Osteocyte (in vitro differentiated cells): ENCODE data around the gene LTC4S. TPM values are rescaled to one million over a fixed set of nuclear protein-coding genes. Genes with fewer than 3 reads are reported as not detected.

Source experiments
- DNase-seq: peaks from one replicate; pipeline ENCODE4 v3.0.0; 2021; ENCODE audit warnings: mixed read lengths; ENCODE audit not compliant: unreplicated experiment; ENCODE audit errors: extremely low spot score
- H3K27ac Mint-ChIP-seq: one replicate; pipeline ENCODE4 v1.8.0; 2021; ENCODE audit warnings: mild to moderate bottlenecking, mixed read lengths; ENCODE audit not compliant: unreplicated experiment
- H3K27me3 Mint-ChIP-seq: one replicate; pipeline ENCODE4 v1.8.0; 2021; ENCODE audit warnings: mixed read lengths; ENCODE audit not compliant: unreplicated experiment
- H3K36me3 Mint-ChIP-seq: one replicate; pipeline ENCODE4 v1.8.0; 2021; ENCODE audit warnings: mixed read lengths; ENCODE audit not compliant: unreplicated experiment
- H3K4me1 Mint-ChIP-seq: one replicate; pipeline ENCODE4 v1.8.0; 2021; ENCODE audit warnings: mixed read lengths; ENCODE audit not compliant: unreplicated experiment
- H3K4me3 Mint-ChIP-seq: one replicate; pipeline ENCODE4 v1.8.0; 2021; ENCODE audit warnings: mild to moderate bottlenecking, moderate library complexity, mixed read lengths; ENCODE audit not compliant: unreplicated experiment
- H3K9me3 Mint-ChIP-seq: one replicate; pipeline ENCODE4 v1.8.0; 2021; ENCODE audit warnings: mixed read lengths; ENCODE audit not compliant: unreplicated experiment
- total RNA-seq: library from RNA; stranded (reverse); gene quantifications from 2 replicates; pipeline ENCODE4 v1.2.1, GENCODE V29; 2021
- TF ChIP-seq, protein P1 (sequence below): fragments of 200-600 bp; sonication (generic); IDR thresholded peaks from 2 replicates; pipeline ENCODE4 v1.5.0; 2021; ENCODE audit warnings: antibody characterized with exemption, mild to moderate bottlenecking, moderate library complexity

LTC4S gene
- total RNA-seq, 1 donor from 2014 or later = 2.4 TPM

DNA sequence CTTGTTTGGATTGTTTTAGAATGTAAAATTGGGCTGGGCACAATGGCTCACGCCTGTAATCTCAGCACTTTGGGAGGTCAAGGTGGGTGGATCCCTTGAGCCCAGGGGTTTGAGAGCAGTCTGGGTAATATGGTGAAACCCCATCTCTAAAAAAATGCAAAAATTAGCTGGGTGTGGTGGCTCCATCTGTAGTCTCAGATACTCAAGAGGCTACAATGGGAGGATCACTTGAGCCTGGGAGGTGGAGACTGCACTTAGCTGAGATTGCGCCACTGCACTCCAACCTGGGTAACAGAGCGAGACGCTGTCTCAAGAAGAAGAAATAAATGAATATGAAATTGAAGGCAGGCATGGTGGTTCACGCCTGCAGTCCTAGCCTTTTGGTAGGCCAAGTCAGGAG, 39.8 kb upstream of the LTC4S start:
- Mint-ChIP-seq H3K27me3 (no peaks in the 10 kb centered on the region), H3K27ac (no peak overlapping the region), H3K4me3 (no peak overlapping the region), H3K4me1 (peaks cover 18% of the 10 kb centered on the region), H3K9me3 (no peaks in the 10 kb centered on the region), H3K36me3 (peaks cover 2% of the 10 kb centered on the region)
- TF ChIP-seq, protein P1, sequence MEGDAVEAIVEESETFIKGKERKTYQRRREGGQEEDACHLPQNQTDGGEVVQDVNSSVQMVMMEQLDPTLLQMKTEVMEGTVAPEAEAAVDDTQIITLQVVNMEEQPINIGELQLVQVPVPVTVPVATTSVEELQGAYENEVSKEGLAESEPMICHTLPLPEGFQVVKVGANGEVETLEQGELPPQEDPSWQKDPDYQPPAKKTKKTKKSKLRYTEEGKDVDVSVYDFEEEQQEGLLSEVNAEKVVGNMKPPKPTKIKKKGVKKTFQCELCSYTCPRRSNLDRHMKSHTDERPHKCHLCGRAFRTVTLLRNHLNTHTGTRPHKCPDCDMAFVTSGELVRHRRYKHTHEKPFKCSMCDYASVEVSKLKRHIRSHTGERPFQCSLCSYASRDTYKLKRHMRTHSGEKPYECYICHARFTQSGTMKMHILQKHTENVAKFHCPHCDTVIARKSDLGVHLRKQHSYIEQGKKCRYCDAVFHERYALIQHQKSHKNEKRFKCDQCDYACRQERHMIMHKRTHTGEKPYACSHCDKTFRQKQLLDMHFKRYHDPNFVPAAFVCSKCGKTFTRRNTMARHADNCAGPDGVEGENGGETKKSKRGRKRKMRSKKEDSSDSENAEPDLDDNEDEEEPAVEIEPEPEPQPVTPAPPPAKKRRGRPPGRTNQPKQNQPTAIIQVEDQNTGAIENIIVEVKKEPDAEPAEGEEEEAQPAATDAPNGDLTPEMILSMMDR = no peak
- no peak for DNase-seq

DNA sequence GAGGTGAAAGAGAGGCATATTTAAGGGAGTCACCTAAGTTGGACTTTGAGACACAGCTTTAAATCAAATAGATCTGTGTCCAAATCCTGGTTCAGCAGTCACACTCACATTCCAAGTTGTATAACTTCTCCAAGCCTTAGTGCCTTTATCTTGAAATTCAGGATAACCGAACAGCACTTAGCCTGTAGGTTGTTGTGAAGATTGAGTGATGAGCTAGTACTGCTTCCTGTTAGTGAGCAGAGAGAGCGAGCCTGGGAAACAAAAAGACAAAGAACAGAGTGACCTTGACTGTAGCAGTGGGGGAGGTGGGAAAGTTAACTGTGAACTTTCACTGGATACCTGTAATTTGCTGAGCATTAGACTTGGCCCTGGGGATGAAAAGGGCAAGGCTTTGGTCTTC, 38.8 kb upstream of the LTC4S start:
- no peak for DNase-seq
- Mint-ChIP-seq H3K27ac (no peak overlapping the region), H3K27me3 (no peaks in the 10 kb centered on the region), H3K36me3 (peaks cover 2% of the 10 kb centered on the region), H3K4me1 (peaks cover 28% of the 10 kb centered on the region), H3K4me3 (no peak overlapping the region), H3K9me3 (no peaks in the 10 kb centered on the region)
- TF ChIP-seq, protein P1 = no peak

DNA sequence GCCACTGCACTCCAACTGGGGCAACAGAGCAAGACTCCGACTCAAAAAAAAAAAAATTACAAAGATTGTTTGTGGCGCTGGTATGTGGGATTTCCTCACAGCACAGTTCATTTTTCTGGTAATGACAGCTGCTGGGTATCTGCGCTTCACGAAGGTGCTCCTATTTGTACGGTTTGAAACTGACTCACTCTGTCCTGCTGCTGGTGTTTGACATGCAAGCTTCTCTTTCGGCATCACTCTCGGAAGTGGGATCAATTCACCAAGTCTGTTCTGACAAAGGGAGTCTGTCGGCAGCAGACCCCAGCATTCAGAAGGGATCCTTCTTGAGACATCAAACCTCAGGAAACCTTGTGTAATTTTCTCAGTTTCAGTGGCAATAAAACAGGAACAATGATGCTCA, 34.8 kb upstream of the LTC4S start:
- TF ChIP-seq, protein P1 = no peak
- H3K27ac Mint-ChIP-seq = no peak overlapping the region
- H3K36me3 Mint-ChIP-seq = no peaks in the 10 kb centered on the region
- peaks cover 57% of the 10 kb centered on the region for H3K4me1 Mint-ChIP-seq
- H3K9me3 Mint-ChIP-seq = no peaks in the 10 kb centered on the region
- H3K27me3 Mint-ChIP-seq = no peaks in the 10 kb centered on the region
- DNase-seq = no peak
- H3K4me3 Mint-ChIP-seq = no peak overlapping the region

DNA sequence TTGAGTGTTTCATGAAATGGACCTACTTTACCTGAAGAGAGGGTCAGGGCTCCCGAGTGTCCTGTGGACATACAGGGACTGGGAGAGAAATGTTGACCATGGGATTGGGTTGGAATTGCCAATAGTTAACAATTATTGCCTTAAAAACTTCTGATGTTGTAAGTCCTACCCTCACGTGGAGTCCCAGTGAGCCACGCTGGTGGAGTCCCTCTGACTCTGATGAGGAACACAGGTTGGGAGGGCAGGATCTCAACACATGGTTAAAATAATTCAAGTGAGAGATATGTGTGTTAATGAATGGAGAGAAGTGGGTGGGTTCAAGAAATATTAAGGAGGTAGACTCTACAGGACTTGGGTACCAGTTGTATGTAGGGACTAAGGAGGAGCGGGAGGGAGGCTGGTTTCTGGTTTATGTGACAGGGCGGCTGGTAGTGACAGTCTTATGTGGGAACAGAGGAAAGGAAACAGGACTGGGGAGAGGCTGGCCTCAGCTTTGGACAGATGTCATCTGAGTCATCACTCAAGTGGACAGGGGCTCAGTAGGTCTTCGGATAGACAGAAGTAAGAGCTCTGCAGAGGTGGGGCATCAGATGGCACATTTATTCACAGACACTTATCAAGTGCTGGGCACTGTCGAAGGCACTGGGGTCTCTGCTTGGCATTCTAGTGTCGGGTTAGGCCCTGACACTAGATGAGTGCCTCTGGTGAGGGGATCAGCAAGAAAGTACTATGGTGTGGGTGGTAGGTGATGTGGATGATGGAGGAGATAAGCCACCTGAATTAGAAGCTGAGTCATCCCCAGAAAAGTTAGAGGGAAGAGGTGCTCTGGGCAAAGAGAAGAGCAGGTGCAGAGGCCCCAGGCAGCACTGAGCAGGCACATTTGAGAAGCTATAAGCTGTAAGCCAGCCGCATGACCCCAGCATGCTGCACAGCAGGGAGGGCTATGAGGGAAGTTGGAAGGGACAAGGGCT, 33.9 kb upstream of the LTC4S start:
- H3K27ac Mint-ChIP-seq = peak overlapping the region; percentile 54
- H3K9me3 Mint-ChIP-seq = no peaks in the 10 kb centered on the region
- DNase-seq = no peak
- peaks cover 62% of the 10 kb centered on the region for H3K4me1 Mint-ChIP-seq
- H3K27me3 Mint-ChIP-seq = no peaks in the 10 kb centered on the region
- H3K4me3 Mint-ChIP-seq = no peak overlapping the region
- no peaks in the 10 kb centered on the region for H3K36me3 Mint-ChIP-seq
- TF ChIP-seq, protein P1 = no peak

DNA sequence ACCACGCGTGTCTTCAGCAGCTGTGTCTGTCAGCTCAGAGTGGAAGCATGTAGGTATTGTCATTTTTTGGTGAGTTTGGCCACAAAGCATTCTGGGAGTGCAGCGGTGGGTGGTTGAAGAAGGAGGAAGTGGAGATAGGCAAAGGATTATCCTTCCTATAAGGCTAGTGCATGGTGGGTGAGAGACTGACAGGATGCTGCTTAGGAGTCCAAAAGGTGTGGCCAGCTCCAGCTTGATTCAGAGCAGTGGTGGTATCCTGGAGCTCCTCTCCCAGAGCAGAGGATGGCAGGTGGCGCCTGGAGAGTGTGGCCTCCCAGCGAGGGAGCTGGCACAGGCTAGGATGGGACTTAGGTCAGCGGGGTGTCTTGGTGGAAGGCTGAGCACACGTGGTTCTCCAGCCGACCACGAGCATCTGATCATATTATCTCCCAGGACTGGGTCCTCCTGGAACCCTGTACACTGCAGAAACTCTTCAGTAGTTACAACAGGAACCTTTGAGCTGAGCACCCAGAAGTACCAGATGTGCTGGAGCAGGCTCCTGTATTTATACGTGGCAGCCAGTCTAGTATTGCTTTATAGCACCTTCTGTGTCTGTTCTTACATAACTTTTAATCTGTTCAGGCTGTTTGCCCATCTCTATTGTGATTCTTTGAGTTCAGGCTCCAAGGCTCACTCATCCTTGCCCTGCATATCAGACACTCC, 31.6 kb upstream of the LTC4S start:
- peaks cover 74% of the 10 kb centered on the region for H3K4me1 Mint-ChIP-seq
- TF ChIP-seq, protein P1 = no peak
- no peak overlapping the region for H3K4me3 Mint-ChIP-seq
- H3K36me3 Mint-ChIP-seq = peaks cover 5% of the 10 kb centered on the region
- H3K27ac Mint-ChIP-seq = peak overlapping the region; percentile 91
- no peak for DNase-seq
- no peaks in the 10 kb centered on the region for H3K9me3 Mint-ChIP-seq
- H3K27me3 Mint-ChIP-seq = no peaks in the 10 kb centered on the region
